Measurements from ENCODE around the gene MUC4. TPM values are rescaled to one million over a fixed set of nuclear protein-coding genes. Genes with fewer than 3 reads are reported as not detected.

MUC4 gene
- total and polyA plus RNA-seq, 4 donors, result not detected

DNA sequence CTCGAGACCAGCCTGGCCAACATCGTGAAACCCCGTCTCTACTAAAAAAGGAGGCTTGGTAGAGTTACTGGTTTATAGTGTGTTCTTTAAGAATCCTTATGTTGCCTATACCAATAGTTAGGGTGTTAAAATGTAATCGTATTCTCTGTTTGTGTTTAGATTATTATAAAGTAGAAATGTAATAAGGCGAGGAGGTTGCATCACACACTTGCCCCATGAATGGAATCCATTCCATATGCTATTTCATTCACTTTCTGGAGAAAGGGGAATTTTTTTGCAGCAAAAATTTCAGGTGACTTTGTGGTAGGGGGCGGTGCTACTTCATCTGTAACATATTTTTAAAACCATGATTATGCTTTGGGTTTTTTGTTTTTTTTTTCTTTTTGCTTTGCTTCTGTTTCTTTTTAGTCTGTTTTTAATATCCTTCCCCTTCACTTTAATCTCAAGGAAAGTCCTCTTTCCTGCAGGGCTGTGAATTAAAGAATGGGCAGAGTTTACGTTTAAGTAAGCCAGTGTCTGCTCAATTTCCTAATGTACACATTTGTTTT is 33.0 kb upstream of the MUC4 start:
- no peak for TF ChIP-seq HNF4G (IDR thresholded peaks at IDR 0.05)
- no peak for TF ChIP-seq HNF4A (conservative IDR thresholded peaks at IDR 0.05)
- TF ChIP-seq, protein P1, sequence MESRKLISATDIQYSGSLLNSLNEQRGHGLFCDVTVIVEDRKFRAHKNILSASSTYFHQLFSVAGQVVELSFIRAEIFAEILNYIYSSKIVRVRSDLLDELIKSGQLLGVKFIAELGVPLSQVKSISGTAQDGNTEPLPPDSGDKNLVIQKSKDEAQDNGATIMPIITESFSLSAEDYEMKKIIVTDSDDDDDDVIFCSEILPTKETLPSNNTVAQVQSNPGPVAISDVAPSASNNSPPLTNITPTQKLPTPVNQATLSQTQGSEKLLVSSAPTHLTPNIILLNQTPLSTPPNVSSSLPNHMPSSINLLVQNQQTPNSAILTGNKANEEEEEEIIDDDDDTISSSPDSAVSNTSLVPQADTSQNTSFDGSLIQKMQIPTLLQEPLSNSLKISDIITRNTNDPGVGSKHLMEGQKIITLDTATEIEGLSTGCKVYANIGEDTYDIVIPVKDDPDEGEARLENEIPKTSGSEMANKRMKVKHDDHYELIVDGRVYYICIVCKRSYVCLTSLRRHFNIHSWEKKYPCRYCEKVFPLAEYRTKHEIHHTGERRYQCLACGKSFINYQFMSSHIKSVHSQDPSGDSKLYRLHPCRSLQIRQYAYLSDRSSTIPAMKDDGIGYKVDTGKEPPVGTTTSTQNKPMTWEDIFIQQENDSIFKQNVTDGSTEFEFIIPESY (IDR thresholded peaks at IDR 0.05), result no peak
- no peak for TF ChIP-seq JUND (IDR thresholded peaks at IDR 0.05)
- no peak for TF ChIP-seq NR2F2 (IDR thresholded peaks at IDR 0.05)
- no peak for TF ChIP-seq FOXA1 (IDR thresholded peaks at IDR 0.05)
- TF ChIP-seq EGR1 (IDR thresholded peaks at IDR 0.05; ENCODE audit: low read depth in 2 of 2), result no peak
- TF ChIP-seq, protein P2, sequence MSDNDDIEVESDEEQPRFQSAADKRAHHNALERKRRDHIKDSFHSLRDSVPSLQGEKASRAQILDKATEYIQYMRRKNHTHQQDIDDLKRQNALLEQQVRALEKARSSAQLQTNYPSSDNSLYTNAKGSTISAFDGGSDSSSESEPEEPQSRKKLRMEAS (IDR thresholded peaks at IDR 0.05), result no peak
- no peak for TF ChIP-seq TAF1 (conservative IDR thresholded peaks at IDR 0.05)
- TF ChIP-seq, protein P3, sequence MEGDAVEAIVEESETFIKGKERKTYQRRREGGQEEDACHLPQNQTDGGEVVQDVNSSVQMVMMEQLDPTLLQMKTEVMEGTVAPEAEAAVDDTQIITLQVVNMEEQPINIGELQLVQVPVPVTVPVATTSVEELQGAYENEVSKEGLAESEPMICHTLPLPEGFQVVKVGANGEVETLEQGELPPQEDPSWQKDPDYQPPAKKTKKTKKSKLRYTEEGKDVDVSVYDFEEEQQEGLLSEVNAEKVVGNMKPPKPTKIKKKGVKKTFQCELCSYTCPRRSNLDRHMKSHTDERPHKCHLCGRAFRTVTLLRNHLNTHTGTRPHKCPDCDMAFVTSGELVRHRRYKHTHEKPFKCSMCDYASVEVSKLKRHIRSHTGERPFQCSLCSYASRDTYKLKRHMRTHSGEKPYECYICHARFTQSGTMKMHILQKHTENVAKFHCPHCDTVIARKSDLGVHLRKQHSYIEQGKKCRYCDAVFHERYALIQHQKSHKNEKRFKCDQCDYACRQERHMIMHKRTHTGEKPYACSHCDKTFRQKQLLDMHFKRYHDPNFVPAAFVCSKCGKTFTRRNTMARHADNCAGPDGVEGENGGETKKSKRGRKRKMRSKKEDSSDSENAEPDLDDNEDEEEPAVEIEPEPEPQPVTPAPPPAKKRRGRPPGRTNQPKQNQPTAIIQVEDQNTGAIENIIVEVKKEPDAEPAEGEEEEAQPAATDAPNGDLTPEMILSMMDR (IDR thresholded peaks at IDR 0.05; ENCODE audit: low read depth, low read length, missing input control), result no peak
- TF ChIP-seq RAD21 (IDR thresholded peaks at IDR 0.05), result no peak
- no peak for TF ChIP-seq GABPA (IDR thresholded peaks at IDR 0.05 in 1 of 2, conservative IDR thresholded peaks at IDR 0.05 in 1 of 2)
- TF ChIP-seq, protein P4, sequence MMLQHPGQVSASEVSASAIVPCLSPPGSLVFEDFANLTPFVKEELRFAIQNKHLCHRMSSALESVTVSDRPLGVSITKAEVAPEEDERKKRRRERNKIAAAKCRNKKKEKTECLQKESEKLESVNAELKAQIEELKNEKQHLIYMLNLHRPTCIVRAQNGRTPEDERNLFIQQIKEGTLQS (IDR thresholded peaks at IDR 0.05), result no peak
- TF ChIP-seq YY1 (IDR thresholded peaks at IDR 0.05), result no peak
- no peak for TF ChIP-seq FOXA2 (IDR thresholded peaks at IDR 0.05)
- TF ChIP-seq RXRA (IDR thresholded peaks at IDR 0.05), result no peak
- no peak for TF ChIP-seq SP1 (IDR thresholded peaks at IDR 0.05)
- TF ChIP-seq, protein P5, sequence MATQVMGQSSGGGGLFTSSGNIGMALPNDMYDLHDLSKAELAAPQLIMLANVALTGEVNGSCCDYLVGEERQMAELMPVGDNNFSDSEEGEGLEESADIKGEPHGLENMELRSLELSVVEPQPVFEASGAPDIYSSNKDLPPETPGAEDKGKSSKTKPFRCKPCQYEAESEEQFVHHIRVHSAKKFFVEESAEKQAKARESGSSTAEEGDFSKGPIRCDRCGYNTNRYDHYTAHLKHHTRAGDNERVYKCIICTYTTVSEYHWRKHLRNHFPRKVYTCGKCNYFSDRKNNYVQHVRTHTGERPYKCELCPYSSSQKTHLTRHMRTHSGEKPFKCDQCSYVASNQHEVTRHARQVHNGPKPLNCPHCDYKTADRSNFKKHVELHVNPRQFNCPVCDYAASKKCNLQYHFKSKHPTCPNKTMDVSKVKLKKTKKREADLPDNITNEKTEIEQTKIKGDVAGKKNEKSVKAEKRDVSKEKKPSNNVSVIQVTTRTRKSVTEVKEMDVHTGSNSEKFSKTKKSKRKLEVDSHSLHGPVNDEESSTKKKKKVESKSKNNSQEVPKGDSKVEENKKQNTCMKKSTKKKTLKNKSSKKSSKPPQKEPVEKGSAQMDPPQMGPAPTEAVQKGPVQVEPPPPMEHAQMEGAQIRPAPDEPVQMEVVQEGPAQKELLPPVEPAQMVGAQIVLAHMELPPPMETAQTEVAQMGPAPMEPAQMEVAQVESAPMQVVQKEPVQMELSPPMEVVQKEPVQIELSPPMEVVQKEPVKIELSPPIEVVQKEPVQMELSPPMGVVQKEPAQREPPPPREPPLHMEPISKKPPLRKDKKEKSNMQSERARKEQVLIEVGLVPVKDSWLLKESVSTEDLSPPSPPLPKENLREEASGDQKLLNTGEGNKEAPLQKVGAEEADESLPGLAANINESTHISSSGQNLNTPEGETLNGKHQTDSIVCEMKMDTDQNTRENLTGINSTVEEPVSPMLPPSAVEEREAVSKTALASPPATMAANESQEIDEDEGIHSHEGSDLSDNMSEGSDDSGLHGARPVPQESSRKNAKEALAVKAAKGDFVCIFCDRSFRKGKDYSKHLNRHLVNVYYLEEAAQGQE (IDR thresholded peaks at IDR 0.05), result no peak
- DNase-seq (ENCODE audit: low spot score), result no peak
- H3K36me3 ChIP-seq (ENCODE audit: control insufficient read depth in 4 of 4, insufficient read depth in 3 of 4, low read depth in 1 of 4, low read length in 3 of 4), result no peaks in the 10 kb centered on the region
- H3K9me3 ChIP-seq (ENCODE audit: control insufficient read depth in 4 of 4, low read length in 3 of 4), result no peaks in the 10 kb centered on the region
- no peaks in the 10 kb centered on the region for H3K27me3 ChIP-seq (ENCODE audit: control insufficient read depth in 4 of 4, insufficient read depth in 4 of 4, low read length in 3 of 4)
- peaks cover 0 to 3% (median under 1%) of the 10 kb centered on the region in 4 donors for H3K4me1 ChIP-seq (ENCODE audit: control insufficient read depth in 4 of 4, insufficient read depth in 4 of 4, low read length in 3 of 4)
- no peak overlapping the region for H3K4me3 ChIP-seq (ENCODE audit: low read depth in 1 of 3, low read length in 3 of 3)
- no peak overlapping the region for H3K27ac ChIP-seq (ENCODE audit: low read depth in 1 of 2, low read length in 2 of 2)
- 87% methylated on average over 7 of the region's 7 CpGs for WGBS
- H3K9ac ChIP-seq (ENCODE audit: low read depth in 1 of 2, low read length in 2 of 2), result no peak overlapping the region

All from liver (tissue), 9 donors.